ENCODE results near the gene SH3BGRL. TPM values are rescaled to one million over a fixed set of nuclear protein-coding genes. Genes with fewer than 3 reads are reported as not detected.
"Not testable (repeated sequence)": the region's sequence is repeated elsewhere in the genome, so short reads cannot be mapped to it uniquely, and the experiment has no call there.

SH3BGRL gene
- total RNA-seq, 1 experiment from 2014 or later: 85.9 TPM

- no peak for DNase-seq (ENCODE audit: low read depth, low spot score)
- in situ Hi-C loops (cut with HindIII; ENCODE audit: low pct_unique_long_range_greater_than_20kb, low sequenced_read_pairs): no loop called here
Measured at GRCh38 chrX:81336455-81337152, 134.7 kb downstream of the SH3BGRL start.

DNA sequence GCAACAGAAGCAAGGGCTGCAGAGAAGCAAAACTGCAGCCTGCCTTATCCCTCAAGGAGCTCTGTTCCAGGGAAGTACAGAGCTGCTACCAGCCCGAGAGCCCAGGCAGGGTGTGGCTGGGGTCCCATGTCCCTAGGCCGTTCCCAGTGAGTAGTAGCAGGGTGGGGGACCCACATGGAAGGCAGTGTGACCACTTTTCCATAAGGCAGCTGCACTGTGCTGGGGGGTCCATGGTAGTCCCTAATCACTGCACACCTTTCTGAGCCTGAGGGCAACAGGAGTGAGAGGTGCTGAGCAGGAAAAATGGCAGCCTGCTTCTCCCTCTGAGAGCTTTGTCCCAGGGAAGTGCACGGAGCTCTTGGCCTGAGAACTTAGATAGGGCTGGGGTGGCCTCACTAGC is 135.9 kb downstream of the SH3BGRL start:
- in situ Hi-C loops (cut with HindIII; ENCODE audit: low pct_unique_long_range_greater_than_20kb, low sequenced_read_pairs): no loop called here
- DNase-seq (ENCODE audit: low read depth, low spot score): no peak

DNA sequence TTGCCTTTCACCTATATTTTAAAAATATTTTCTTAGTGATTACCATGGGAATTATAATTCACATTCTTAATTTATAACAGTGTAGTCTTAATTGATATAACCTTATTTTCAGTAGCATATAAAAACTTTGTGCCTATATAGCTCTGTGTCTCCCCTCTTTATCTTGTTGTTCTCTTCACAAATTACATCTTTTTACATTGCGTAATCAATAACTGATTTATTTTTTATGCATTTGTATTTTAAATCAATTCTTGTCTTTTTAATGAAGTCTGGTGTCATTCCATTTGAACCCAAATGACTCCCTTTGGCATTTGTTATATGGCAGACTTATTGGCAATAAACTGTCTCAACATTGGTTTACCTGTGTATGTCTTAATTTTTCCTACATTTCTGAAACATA is 137.0 kb downstream of the SH3BGRL start:
- no peak for DNase-seq (ENCODE audit: low read depth, low spot score)
- in situ Hi-C loops (cut with HindIII; ENCODE audit: low pct_unique_long_range_greater_than_20kb, low sequenced_read_pairs): no loop called here

DNA sequence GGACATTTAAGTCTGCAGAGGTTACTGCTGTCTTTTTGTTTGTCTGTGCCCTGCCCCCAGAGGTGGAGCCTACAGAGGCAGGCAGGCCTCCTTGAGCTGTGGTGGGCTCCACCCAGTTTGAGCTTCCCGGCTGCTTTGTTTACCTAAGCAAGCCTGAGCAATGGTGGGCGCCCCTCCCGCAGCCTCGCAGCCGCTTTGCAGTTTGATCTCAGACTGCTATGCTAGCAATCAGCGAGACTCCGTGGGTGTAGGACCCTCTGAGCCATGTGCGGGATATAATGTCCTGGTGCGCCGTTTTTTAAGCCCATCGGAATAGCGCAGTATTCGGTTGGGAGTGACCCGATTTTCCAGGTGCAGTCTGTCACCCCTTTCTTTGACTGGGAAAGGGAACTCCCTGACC is 143.4 kb downstream of the SH3BGRL start:
- in situ Hi-C loops (cut with HindIII; ENCODE audit: low pct_unique_long_range_greater_than_20kb, low sequenced_read_pairs); DNase-seq (ENCODE audit: low read depth, low spot score): not testable (repeated sequence)

Other genes starting within 250 kb of the SH3BGRL start
- 1.0 and 1.8 TPM in 2 replicates for gene HMGN5, start 189 bp upstream of the SH3BGRL start, total RNA-seq (2014; rRNA removed; shearing (Covaris generic))